ENCODE data around the gene DEFB108B. TPM values are rescaled to one million over a fixed set of nuclear protein-coding genes. Genes with fewer than 3 reads are reported as not detected.
A peak's percentile ranks its signal among the peaks of the same experiment; 100 is the strongest.
"Not testable (repeated sequence)": the region's sequence is repeated elsewhere in the genome, so short reads cannot be mapped to it uniquely, and the experiment has no call there.

Gene DEFB108B
- polyA plus RNA-seq, 6 donors from 2014 or later = not detected

- not testable (repeated sequence) for H3K9me3 Mint-ChIP-seq; DNase-seq; ATAC-seq (ENCODE audit: low read depth in 2 of 2); H3K4me3 Mint-ChIP-seq; H3K27me3 Mint-ChIP-seq; H3K36me3 Mint-ChIP-seq
- Mint-ChIP-seq H3K4me1 (peaks cover 3 to 18% (median 7%) of the 10 kb centered on the region in 3 donors), H3K27ac (peak overlapping the region in 1 of 6 donors; percentile 60)
These were observed 33.4 kb upstream of the DEFB108B start for GRCh38 chr11:71799556-71800128.

- peaks cover 3 to 18% (median 7%) of the 10 kb centered on the region in 3 donors for H3K4me1 Mint-ChIP-seq
- DNase-seq (peak; percentile 78), ATAC-seq (ENCODE audit: low read depth in 2 of 2) (peak in 1 of 2 donors; percentile 37)
- H3K9me3 Mint-ChIP-seq, H3K36me3 Mint-ChIP-seq, H3K4me3 Mint-ChIP-seq, H3K27me3 Mint-ChIP-seq: not testable (repeated sequence)
- peak overlapping the region in 3 of 6 donors; percentile 32 to 86 (median 44) for H3K27ac Mint-ChIP-seq
These were observed 32.6 kb upstream of the DEFB108B start for GRCh38 chr11:71800335-71800953.

- not testable (repeated sequence) for H3K27ac Mint-ChIP-seq; H3K36me3 Mint-ChIP-seq; H3K9me3 Mint-ChIP-seq; H3K27me3 Mint-ChIP-seq; H3K4me3 Mint-ChIP-seq; ATAC-seq (ENCODE audit: low read depth in 2 of 2); DNase-seq
- peaks cover 3 to 18% (median 7%) of the 10 kb centered on the region in 3 donors for H3K4me1 Mint-ChIP-seq
These were observed 32.0 kb upstream of the DEFB108B start for GRCh38 chr11:71801026-71801425.

- H3K27me3 Mint-ChIP-seq; H3K9me3 Mint-ChIP-seq; DNase-seq; H3K4me3 Mint-ChIP-seq; H3K27ac Mint-ChIP-seq; H3K36me3 Mint-ChIP-seq; ATAC-seq (ENCODE audit: low read depth in 2 of 2): not testable (repeated sequence)
- peaks cover 3 to 15% (median 7%) of the 10 kb centered on the region in 3 donors for H3K4me1 Mint-ChIP-seq
These were observed 30.1 kb upstream of the DEFB108B start for GRCh38 chr11:71802874-71803273.

- H3K36me3 Mint-ChIP-seq; H3K4me3 Mint-ChIP-seq; H3K9me3 Mint-ChIP-seq; H3K27ac Mint-ChIP-seq; ATAC-seq (ENCODE audit: low read depth in 2 of 2); DNase-seq; H3K27me3 Mint-ChIP-seq: not testable (repeated sequence)
- H3K4me1 Mint-ChIP-seq = peaks cover 3 to 13% (median 7%) of the 10 kb centered on the region in 3 donors
These were observed 28.6 kb upstream of the DEFB108B start for GRCh38 chr11:71804158-71804947.

- not testable (repeated sequence) for H3K27ac Mint-ChIP-seq; ATAC-seq (ENCODE audit: low read depth in 2 of 2); H3K9me3 Mint-ChIP-seq; H3K4me1 Mint-ChIP-seq; H3K36me3 Mint-ChIP-seq; DNase-seq; H3K27me3 Mint-ChIP-seq
- H3K4me3 Mint-ChIP-seq = peak overlapping the region; percentile 69 to 94 (median 86)
These were observed 20.5 kb upstream of the DEFB108B start for GRCh38 chr11:71812529-71812928.

- Mint-ChIP-seq H3K27ac (peak overlapping the region in 5 of 6 donors; percentile 53 to 93 (median 85)), H3K4me3 (peak overlapping the region; percentile 78 to 94 (median 88))
- DNase-seq (peak; percentile 82), ATAC-seq (ENCODE audit: low read depth in 2 of 2) (peak; percentile 77 to 88)
- not testable (repeated sequence) for H3K27me3 Mint-ChIP-seq, H3K36me3 Mint-ChIP-seq, H3K4me1 Mint-ChIP-seq, H3K9me3 Mint-ChIP-seq
These were observed 19.3 kb upstream of the DEFB108B start for GRCh38 chr11:71813481-71814355.

- ATAC-seq (ENCODE audit: low read depth in 2 of 2); H3K36me3 Mint-ChIP-seq; H3K9me3 Mint-ChIP-seq; H3K27ac Mint-ChIP-seq; H3K27me3 Mint-ChIP-seq; H3K4me1 Mint-ChIP-seq; H3K4me3 Mint-ChIP-seq; DNase-seq: not testable (repeated sequence)
These were observed 11.5 kb upstream of the DEFB108B start for GRCh38 chr11:71821539-71821938.

- not testable (repeated sequence) for H3K4me1 Mint-ChIP-seq; H3K27ac Mint-ChIP-seq; DNase-seq; H3K4me3 Mint-ChIP-seq; ATAC-seq (ENCODE audit: low read depth in 2 of 2); H3K36me3 Mint-ChIP-seq; H3K27me3 Mint-ChIP-seq
- H3K9me3 Mint-ChIP-seq = peaks cover 0 to 12% (median 5%) of the 10 kb centered on the region in 7 donors
These were observed 3.8 kb upstream of the DEFB108B start for GRCh38 chr11:71829247-71829646.

GRCh38 chr11:71829686-71830085, 3.3 kb upstream of the DEFB108B start:
- not testable (repeated sequence) for ATAC-seq (ENCODE audit: low read depth in 2 of 2); H3K4me1 Mint-ChIP-seq; H3K27me3 Mint-ChIP-seq; H3K36me3 Mint-ChIP-seq; H3K4me3 Mint-ChIP-seq; DNase-seq; H3K27ac Mint-ChIP-seq
- H3K9me3 Mint-ChIP-seq = peaks cover 0 to 12% (median 5%) of the 10 kb centered on the region in 7 donors

GRCh38 chr11:71842720-71843119, 9.7 kb downstream of the DEFB108B start:
- H3K9me3 Mint-ChIP-seq; DNase-seq; ATAC-seq (ENCODE audit: low read depth in 2 of 2); H3K36me3 Mint-ChIP-seq; H3K27me3 Mint-ChIP-seq; H3K4me3 Mint-ChIP-seq; H3K4me1 Mint-ChIP-seq: not testable (repeated sequence)
- H3K27ac Mint-ChIP-seq = peak overlapping the region in 1 of 6 donors; percentile 37

GRCh38 chr11:71843355-71843754, 10.4 kb downstream of the DEFB108B start:
- not testable (repeated sequence) for H3K4me1 Mint-ChIP-seq; H3K36me3 Mint-ChIP-seq; H3K27me3 Mint-ChIP-seq; H3K4me3 Mint-ChIP-seq; H3K27ac Mint-ChIP-seq; ATAC-seq (ENCODE audit: low read depth in 2 of 2); DNase-seq
- peaks cover 0 to 15% (median 5%) of the 10 kb centered on the region in 7 donors for H3K9me3 Mint-ChIP-seq

GRCh38 chr11:71843858-71844257, 10.9 kb downstream of the DEFB108B start:
- Mint-ChIP-seq H3K36me3 (no peaks in the 10 kb centered on the region), H3K4me3 (no peak overlapping the region), H3K4me1 (no peaks in the 10 kb centered on the region), H3K9me3 (peaks cover 0 to 20% (median 7%) of the 10 kb centered on the region in 7 donors), H3K27me3 (no peaks in the 10 kb centered on the region), H3K27ac (no peak overlapping the region)
- ATAC-seq (ENCODE audit: low read depth in 2 of 2) (no peak), DNase-seq (no peak)
